Activated CD4-positive, alpha-beta T cell treated with anti-CD3 and anti-CD28 coated beads for 4 hours (primary cell): Measurements from ENCODE around the gene TNFSF12.
"Not testable (repeated sequence)": the region's sequence is repeated elsewhere in the genome, so short reads cannot be mapped to it uniquely, and the experiment has no call there.

Experiments
- DNase-seq, 2 donors: peaks; one replicate each; pipeline ENCODE4 v3.0.0-alpha.2; 2020

TNFSF12 gene

DNA sequence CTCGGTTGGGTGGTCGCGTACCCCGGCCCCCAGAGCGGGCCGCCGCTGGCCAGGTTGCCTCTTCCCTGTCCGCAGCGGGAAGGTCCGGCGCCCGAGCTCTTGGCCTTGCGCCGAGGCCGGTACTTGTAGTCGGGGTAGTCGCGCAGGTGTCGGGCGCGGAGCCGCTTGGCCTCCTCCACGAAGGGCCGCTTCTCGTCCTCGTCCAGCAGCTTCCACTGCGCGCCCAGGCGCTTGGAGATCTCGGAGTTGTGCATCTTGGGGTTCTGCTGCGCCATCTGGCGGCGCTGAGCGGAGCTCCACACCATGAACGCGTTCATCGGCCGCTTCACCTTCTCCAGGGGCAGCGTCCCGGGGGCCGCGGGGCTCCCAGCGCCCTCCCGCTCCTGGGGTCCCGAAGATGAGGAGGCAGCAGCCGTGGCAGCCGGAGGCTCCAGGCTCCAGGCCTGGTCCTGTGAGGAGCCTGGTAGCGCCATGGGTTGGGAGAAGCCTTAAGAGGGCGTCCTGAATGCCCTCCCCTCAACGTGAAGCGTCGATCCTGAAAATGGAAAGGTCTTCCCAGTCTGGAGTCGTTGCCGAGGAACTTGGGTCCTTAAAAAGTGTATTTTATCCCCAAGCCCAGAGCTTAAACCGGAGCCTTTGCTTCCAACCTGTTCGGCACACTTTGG is 40.5 kb downstream of the TNFSF12 start:
- peak; percentile 63 to 68 for DNase-seq

DNA sequence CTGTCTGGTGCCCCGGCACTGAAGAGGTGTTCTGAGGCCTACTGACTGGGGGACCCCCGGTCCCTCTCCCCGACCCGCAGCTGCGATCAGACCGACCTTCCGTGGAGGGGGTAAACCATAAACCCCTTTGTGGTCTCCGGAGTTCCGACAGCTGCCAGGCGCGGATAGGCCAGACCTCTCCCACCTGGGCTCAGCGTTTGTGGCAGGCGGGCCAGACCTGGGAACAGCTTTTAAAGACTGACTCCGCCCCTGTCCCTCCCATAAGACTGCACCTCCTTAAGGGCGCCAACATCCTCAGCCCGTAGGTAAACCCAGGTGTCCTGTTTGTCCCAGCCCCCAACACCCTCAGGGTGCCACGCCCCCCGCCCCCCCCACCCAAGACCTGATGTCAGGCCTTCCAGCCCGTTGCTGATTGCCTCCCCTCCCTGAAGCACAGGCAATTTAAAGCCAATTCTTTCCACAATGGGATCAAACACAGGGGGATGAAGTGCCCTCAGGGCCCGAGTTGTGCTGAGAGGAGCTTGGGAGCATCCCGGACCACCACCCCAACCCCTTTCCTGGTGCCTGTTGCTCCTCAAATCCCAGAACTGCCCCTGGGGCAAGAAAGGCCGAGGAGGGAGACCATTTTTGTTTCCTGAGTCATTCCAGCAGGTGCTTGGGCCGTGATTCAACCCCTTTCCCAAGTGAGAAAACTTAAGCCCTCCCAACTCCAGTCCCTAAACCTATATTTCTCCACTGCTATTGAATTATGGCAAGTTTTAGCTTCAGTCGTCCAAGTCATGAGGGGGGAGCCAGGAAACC is 41.2 kb downstream of the TNFSF12 start, which contains the start of gene SOX15:
TSS of gene SOX15 (minus strand) at position 204 of the 801 bp plus-strand sequence. CDS start 418 bp downstream, outside the sequence.
- DNase-seq = no peak

DNA sequence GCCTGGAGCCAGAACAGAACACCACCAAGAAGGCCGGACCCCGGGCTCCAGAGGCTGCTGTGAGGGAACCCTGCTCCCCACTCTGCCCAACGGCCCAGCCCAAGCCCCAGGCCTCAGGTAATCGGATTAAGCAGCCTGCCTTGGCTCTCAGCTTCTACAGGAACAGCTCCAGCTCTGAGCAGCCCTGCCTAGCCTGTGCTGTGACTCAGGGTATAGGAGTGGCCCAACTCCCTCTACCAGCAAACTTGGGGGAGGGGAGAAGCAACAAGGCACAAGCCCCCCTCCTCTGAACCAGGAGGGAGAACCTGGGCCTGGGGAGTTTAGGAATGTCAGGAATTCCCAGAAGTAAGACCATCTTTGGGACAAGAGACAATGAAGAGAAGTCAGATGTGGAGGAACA is 41.9 kb downstream of the TNFSF12 start:
- no peak for DNase-seq

DNA sequence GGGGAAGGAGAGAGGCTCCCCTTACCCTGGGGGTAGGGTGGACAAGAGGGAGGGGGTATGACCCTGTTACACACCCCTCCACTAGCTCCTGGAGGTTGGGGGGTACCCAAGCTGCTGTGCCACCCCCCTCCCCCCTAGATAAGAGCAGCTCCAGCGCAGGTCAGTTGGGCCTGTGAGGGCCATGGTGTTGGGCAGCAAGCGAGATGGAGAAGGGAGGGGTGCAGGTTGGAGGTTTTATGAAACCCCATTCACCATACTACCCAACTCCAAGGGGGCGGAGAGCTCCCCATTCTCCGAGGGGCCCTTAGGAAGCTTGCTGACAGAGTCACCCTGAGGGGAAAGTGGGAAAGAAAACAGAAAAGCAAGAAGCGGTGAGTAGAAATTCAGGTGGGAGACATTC is 42.7 kb downstream of the TNFSF12 start:
- DNase-seq = no peak

DNA sequence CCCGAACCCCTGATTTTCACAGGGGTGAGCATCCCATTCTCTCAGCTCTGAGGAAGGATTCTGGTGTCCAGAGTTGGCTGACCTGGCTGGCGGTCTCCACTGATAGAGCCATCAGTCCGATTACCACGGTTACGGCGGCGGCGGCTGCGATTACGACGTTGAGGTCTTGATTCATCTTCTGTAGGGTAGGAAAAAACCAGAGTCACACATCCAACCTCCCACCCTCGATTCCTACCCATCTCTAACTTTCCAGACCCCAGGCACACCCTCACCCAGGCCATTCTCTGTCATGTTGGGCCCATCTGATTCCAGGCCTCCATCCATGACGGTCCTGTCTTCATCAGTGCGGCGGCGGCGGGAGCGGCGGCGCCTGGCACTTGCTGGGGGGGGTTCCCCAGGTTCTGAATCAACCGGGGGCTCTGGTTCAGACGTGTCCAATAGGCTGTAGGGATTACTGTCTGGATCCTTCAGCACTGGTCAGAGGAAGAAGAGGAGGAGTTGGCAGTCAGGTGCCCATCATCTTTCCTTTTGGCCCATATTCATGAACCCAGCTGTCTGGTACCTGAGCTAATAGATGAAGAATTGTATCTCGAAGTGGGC is 43.7 kb downstream of the TNFSF12 start:
- no peak for DNase-seq

DNA sequence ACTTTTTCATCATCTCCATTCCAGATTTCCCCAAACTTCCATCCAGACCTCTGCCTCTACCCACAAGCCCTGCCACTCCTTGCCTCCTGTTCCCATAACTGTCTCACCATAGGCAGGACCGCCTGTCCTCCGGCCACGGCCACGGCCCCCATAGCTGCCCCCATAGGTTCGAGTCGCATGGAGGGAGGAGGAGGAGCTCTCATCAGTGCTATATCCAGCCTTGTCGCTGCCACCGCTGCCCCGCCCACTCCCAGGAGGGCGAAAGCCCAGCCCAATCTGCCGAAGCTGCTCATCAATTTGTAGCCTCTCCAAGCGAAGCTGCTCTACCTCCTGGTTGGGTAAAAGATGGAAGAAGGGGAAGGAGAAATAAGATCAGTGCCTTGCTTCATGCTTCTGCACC is 44.4 kb downstream of the TNFSF12 start:
- DNase-seq = no peak

DNA sequence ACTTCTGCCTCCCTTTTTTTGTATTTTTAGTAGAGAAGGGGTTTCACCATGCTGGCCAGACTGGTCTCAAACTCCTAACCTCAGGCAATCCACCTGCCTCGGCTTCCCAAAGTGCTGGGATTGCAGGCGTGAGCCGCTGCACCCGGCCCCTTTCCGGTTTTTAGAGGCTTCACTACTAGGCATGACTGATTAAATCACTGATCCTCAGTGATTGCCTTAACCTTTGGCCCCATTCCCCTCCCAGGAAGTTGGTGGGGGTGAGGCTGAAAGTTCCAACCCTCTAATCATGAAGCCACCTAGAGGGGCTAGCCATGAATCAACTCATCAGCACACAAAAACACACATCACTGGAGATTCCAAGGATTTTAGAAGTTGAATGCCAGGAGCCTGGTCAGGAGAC is 48.7 kb downstream of the TNFSF12 start:
- DNase-seq = not testable (repeated sequence)

DNA sequence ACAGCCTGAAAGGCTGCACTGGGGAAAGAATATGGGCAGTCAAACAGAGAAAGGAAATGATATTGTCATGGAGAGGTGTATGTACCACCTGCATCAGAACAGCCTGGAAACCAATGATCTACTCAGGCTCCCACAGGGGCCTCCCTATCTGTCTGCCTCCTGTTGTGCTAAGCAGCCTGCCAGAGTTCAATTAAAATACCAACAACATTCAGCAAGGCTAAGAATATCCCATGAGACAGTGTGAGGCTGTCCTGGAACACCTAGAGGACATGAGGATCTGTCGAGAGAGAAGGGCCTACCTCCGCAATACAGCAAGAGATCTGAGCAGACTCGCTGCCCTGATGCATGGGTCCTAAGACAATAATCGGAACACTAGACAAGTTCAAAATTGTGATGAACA is 57.4 kb downstream of the TNFSF12 start:
- DNase-seq = no peak
